HG03196 (cell line): Measurements from ENCODE around the gene LBH.

Source experiments
- ATAC-seq: cut with Tn5 transposase; IDR thresholded peaks from one replicate; pipeline ENCODE4 v1.9.1; 2021; ENCODE audit not compliant: unreplicated experiment

LBH gene

DNA sequence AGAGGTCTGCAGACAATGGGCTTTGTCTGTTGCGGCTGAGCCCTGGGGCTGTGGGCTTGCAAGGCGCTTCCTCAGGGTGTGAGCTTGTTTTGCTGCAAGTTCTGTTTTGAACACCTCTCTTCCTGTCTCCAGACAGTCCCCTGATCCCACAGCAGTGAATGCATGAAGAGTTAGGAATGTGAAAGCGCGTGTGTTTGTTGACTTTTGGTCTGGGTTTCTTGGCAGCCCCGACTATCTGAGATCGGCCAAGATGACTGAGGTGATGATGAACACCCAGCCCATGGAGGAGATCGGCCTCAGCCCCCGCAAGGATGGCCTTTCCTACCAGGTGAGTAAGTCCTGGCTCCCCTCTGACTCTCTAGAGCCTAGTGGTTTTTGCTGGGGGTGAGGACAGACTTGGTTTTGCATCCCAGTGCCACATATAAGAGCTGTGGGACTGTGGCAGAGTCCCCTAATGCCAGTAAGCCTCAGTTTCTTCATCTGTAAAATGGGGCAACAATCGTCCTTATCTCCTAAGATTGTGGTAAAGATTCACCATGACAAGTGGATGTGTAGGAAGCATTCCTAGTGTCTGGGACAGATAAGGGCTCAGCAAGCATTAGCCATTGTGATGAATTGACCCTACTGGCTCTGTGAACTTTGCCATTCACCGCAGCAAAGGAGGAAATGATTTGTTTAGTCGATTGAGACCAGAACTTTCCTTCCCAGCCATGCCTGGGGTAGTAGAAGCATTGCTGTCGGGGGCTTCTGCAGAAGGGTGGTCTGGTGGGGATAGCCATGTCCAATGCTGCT lies 3.0 kb downstream of the LBH start:
- no peak for ATAC-seq

DNA sequence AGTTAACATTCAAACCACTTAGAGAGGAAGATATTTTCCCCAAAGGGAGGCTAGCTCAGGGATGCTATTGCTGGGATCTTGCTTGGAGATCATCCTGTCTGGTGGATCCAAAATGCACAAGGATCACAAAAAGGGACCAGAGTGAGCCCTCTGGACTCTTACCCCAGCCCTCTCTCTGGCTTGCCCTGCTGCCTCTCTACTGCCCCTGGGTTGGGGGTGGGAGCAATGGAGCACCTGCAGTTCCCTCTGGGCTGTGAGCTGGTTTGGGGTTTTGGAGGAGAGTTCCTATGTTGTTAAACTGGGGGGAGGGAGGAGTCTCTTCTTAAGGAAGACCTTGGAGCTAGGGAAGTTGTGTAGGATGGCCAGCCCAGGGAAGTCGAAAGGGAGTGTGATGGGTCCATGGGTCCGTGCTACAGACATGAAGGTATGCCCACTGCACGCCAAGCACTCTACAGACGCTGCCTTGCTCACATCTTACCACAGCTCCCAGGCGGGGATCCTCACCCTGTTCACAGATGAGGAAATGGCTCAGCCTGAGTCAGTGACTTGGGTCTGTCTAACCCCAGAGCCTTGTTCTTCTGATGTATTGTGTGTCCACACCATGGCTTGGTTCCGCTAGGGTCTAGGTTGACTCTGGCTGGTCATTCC lies 3.8 kb downstream of the LBH start:
- no peak for ATAC-seq

DNA sequence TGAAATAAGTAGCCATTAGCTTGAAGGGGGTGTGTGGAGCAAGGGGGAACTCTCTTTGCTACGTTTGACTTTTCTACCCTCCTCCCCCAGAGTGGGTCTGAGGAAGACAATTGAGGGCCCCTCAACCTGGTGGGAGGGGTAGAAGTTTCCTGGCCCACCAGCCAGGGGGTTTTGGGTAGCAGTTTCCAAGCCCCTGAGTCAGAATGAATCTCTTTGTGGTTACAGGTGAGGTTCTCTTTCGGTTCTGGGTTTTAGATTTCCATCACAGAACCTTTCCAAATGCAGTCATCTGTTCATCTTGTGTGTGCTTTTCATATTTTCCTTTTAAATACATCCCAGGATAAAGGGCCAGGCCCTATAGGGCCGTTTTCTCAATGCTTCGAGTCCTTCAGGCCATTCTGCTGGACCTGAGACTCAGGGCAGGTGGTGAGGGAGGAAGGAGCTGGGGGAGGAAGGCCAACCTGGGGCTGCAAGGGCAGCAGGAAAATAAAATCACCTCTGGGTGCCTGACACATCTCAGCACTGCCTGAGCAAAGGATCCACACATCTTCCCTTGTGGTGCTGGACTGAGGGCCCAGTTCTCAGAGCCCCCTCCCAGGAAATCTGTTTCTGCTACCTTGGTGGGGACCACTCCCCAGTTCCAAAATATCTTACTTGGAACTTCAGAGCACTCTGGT lies 4.7 kb downstream of the LBH start:
- ATAC-seq, result no peak

GRCh38 chr2:30236591-30237238 lies 5.4 kb downstream of the LBH start:
- no peak for ATAC-seq

DNA sequence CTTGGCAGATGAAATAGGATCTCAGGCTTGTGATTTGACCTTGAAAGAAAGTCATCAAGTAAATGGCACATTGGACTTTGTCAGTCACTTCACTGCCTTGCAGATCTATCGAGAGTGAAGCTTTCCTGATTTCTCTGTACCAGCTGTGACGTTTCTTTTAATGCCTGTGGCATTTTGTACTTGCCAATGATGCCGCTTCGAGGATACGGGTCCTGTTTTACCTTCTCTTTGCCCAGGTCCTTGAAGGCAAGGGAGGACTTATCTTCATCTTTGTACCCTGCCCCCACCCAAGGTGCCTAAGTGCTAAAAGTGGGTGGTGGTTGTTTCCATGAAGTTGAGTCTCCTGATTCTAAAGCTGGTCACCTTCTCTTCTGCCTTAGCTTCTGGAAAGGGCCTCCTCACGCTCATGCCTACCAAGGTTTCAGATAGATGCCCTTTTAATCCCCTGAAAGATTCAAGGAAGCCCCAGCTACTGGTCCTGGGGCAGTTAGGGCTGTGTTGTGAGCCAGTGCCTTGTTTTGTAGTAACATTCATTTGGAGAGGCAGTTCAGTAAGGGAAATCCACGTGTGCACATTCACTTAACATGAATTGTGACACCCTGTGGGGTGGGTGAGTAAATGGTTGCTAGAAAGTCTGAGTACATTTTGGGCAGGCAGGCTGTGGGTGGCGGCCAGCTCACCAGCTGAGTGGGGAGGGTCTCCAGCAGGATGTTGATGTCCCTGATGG lies 6.1 kb downstream of the LBH start:
- no peak for ATAC-seq

GRCh38 chr2:30237966-30238800 lies 6.8 kb downstream of the LBH start:
- no peak for ATAC-seq

DNA sequence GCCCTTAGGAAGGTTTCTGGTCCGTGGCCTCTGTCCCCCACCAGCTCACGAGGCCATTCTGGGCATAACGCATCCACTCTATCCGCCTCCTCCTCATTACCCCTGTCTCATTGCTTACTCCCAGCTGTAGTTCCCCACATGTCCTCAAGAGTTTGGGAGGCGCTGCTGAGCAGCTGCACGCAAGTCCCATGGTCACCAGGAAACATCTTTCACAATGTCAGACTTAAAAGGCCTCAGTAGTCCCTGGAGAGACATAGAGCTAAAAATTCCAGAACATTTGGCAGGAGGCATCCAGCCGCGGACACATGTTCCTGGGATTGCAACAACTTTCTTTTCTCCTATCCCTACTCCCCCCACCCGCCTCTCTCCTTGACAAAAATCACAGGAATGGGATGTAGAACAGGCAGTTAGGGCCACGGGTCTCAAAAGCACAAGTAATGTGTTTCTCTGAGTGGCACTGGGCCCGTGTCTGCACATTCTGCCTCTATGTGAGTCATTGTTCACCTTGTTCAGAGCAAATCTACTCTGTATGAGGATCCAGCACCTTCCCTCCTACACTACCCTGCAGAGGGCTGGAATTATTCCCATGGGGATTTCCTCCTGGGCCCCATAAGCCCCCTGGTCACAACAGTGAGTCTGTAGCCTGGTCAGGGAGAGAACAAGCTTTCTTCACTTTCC lies 8.1 kb downstream of the LBH start:
- no peak for ATAC-seq

- no peak for ATAC-seq
Observed at GRCh38 chr2:30239986-30240752, 8.8 kb downstream of the LBH start.

DNA sequence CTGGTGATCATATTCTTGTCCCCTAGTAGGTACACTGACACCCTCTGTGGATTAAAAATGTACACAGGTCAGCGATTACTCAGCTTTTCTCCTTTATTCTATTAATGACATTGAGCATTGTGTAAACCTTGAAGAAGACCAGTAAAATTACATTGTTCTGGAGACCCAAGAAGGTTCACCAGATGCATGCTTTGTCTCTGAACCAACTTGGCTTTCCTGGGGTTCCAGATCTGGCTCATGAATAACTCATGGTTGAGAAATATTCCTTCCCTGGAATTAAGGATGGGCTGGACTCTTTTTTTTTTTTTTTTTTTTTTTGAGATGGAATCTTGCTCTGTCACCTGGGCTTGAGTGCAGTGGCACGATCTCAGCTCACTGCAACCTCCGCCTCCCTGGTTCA lies 11.9 kb downstream of the LBH start:
- no peak for ATAC-seq

DNA sequence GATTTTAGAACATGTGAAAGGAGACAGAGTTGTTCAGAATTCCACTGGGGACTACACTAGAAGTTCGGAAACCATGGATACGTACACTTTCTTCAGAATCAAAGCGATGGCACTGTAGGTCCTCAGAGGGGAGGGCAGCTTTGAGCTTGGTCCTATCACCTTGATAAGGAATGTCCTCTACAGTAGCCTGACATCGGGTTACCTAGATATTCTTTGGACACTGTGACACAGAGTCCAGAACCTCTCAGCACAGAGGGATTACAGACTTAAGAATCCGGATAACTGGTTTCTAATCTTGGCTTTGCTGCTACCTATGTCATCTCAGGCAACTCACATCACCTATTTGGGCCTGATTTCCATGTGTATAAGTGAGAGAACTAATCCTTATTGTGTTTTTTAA lies 14.0 kb downstream of the LBH start:
- no peak for ATAC-seq

DNA sequence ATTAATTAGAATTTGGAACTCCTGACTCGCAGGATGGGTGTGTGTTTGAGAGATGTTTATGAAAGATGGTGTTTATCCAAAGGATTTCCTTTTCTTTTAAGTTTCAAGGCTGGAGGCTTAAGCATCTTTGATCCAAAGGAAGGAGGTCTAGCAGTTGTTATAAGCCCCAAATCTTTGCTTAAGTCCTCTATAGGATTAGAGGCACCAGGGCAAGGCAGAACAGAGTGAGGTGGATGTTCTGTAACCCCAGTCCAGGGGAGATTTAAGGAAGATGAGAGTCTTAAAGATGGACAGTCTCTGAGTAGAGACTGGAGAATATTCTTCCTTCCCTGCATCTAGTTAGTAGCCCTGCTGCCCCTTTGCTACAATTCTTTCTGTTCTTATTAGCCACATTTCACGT lies 17.5 kb downstream of the LBH start:
- ATAC-seq, result no peak

DNA sequence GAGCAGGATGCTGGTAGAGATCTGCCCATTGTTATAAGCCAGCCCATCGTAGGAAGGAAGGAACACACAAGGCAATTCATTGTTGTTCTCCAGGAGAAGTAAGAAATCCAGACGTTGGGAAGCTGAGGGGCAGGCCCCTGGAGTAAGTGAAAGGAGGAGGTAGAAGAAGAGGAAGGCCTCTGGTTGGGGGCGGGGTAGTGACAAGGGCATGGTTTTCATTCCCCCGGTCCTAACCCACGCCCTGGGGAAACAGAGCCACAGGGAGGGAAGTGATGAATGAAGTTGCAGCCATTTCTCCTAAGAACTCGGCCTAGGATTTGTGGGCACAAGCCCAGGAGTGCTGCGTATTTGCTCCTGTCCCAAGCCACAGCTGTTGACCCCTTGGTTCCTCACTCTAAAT lies 18.0 kb downstream of the LBH start:
- no peak for ATAC-seq

- ATAC-seq, result no peak
Observed at GRCh38 chr2:30250421-30250820, 19.1 kb downstream of the LBH start.

GRCh38 chr2:30252723-30253701 lies 21.7 kb downstream of the LBH start:
- ATAC-seq, result no peak

DNA sequence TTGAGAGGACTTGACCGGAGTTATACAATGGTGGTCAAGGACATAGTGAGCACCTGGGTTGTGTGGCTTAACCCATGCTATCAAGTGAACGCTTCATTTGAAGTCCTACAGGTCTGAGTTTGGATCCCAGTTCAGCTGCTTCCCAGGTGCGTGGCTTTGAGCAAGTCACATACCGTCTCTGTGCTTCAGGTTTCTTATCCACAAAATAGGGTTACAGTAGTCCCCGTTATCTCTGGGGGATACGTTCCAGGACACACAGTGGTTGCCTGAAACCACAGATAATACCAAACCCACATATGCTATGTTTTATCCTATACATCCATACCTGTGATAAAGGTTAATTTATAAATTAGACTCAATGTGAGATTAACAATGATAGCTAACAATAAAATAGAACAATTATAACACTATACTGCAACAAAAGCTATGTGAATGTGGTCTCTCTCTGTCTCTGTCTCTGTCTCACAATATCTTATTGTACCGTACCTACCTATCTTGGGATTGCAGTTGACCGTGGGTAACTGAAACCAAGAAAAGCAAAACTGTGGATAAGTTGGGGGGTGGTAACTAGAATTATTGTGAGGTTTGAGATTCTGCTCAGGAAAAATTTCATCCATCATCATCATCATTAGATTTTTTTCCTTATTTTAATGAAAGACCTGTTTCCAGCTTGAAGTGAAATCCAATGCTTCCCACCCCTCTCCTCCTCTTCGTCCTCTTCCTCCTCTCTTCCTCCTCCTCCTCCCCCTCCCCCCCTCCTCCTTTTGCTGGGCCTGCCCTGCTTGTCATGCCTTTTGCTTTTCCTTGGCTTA lies 22.7 kb downstream of the LBH start:
- no peak for ATAC-seq

DNA sequence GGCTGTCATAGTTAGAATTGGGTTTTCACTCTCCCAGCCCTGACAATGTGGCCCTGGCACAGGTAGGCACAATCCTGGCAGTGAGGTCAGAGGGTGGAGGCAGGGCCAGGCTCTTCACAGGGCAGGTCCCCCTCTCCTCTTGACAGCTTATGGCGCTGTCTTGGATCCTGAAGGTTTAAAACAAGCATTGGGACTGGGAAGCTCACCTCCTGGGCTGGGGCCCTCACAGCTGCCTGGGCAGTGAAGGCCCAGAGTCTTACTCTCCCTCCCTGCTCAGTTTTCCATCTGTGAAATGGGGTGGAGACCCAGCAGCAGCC lies 23.3 kb downstream of the LBH start:
- ATAC-seq, result no peak

DNA sequence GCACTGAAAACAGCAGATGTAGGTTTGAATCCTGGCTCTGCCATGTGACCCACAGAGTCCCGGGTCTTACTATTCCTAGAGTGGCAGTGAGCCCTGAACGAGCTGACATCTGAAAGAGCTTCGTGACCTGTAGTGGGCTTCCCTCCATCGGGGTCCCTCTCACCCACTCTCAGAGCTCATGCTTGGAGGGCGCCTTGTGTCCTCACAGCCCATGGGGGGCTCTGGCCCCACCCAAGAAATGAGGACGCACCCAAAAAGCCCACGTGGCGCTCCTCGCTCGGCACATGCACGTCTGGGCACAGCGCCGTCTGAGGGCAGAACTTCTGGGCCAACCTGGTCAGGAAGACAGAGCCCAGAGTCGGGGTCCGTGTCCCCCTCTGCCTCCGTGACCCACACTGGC lies 23.7 kb downstream of the LBH start:
- no peak for ATAC-seq
